ENCODE data around the gene ITM2B.
"Not testable (repeated sequence)": the region's sequence is repeated elsewhere in the genome, so short reads cannot be mapped to it uniquely, and the experiment has no call there.

The ITM2B gene

DNA sequence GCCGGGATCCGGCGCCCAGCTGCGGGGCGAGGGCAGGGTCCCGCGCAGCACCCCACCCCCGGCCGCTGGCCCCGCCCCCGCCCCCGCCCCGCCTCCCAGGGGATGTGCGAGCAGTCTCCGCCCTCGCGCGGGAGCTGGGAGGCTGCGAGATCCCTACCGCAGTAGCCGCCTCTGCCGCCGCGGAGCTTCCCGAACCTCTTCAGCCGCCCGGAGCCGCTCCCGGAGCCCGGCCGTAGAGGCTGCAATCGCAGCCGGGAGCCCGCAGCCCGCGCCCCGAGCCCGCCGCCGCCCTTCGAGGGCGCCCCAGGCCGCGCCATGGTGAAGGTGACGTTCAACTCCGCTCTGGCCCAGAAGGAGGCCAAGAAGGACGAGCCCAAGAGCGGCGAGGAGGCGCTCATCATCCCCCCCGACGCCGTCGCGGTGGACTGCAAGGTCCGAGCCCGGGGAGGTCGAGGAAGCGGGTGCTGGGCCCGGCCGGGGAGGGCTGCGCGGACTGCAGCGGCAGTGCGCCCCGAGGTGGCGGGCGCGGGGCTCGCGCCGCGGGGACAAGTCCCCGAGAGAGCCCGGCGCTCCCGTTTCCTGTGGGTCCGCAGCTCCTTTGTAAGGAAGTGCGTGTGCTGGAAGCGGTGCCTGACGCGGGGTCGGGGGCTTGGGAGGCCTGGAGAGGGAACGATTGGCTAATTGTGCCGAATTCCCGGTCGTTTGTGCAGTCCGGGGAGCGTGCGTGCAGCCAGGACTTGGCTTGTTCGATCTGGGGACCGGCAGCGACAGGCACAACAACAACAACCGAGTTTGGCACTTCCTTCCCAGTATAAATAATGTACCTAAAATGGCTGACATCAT is at the start of gene ITM2B:
ITM2B (plus strand) TSS at position 161 of the 843 bp plus-strand sequence; CDS start at position 316, 155 bp downstream.
- DNase-seq: peak; percentile 42

DNA sequence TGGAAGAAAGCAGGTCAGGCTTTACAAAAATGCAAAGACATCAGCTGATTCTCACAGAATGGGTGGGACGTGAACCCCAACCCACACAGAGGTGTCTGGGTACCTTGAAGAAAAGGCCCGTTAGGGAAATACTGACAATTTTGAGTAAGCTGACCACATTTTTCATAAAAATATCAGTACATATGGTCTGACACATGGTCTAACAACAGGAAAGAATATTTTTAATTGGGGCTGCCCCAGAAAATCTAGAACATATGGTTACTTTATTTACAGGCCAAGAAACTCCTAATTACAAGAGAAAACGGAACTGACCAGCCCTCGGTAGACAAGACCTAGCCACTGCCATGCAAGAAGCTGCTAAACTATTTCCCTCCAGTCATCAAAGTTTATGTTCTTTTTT is 48.7 kb upstream of the ITM2B start:
- DNase-seq: no peak

DNA sequence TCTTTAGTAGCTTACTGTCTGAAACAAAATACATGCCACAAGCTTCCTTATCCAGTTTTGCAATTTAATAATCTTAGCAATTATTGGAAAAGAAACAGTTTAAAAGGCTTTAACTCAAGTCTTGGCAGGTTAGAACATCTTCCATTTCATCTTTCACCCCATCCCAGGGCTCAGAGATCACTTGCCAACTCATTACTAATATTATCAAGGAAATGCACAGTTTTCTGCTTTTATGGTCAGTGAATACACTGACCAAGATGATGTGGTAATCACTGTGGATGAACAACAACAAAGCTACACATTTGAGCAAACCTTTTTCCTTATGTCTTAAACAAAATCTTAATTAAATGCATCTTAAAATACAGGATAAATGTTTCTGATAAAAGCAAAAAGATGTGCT is 48.0 kb upstream of the ITM2B start:
- DNase-seq: no peak

DNA sequence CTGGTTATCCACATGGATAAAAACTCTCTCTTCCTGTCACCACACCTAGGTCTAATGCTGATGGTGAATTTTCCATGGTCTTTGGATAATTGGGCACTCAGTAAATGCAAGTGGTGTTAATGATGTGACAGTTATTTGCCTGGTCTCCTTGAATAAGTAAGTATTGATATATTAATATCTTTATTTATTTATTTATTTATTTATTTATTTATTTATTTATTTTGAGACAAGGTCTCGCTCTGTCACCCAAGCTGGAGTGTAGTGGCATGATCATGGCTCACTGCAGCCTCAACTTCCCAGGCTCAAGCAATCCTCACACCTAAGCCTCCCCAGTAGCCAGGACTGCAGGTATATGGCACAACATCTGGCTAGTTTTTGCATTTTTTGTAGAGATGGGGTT is 46.3 kb upstream of the ITM2B start:
- DNase-seq: no peak

DNA sequence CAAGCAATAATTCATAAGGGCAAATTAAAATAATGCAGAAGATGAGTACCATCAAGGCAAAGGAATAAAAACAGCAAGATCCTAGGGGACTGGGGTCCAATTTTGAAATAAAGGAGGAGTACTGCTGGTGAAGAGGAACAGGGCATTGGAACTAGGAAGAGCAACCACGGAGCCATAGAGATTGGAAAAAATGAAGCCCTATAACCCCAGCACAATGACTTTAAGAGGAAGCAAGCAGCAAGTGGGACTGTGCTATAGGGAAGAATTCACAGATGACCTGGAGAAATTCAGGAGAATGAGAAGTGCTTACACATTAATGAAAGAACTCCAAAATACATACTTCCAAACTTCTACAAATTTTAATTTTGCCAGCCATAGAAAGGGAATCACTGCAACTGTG is 44.9 kb upstream of the ITM2B start:
- DNase-seq: no peak

DNA sequence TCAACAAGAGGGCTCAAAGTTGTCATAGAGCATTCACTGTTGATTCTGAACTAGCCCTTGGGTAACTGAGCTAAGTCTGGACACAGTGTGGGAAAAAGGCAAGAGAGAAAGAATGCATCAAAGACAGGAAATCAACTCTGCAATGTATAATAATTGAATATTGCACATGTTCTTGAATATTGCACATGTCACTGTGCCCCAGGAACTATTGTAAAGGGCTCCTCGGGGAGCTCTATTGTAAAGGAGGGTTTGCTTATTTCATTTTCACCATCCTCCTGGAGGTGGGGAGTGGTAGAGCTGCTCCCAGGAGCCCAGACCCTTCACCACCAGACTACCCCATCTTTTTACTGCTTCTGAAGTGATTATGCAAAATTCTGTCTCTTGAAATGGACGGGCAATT is 44.4 kb upstream of the ITM2B start:
- no peak for DNase-seq

DNA sequence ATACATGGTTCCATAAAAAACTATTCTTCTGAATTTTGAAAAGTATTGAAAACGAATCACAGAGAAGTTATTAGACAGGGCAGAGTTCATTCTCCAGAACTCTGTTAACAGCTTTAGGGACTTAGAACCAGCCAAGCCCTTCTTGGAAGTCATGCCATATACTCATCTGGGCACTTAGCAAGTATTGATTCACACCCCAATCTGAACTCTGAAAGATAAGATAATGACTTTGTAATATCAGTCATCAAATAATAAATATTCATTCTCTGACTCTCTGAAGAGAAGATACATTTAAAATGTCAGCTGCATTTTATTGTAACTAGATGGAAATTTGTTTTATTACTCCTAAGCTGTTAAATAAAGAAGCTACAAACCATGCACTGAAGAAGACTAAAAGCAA is 43.8 kb upstream of the ITM2B start:
- no peak for DNase-seq

DNA sequence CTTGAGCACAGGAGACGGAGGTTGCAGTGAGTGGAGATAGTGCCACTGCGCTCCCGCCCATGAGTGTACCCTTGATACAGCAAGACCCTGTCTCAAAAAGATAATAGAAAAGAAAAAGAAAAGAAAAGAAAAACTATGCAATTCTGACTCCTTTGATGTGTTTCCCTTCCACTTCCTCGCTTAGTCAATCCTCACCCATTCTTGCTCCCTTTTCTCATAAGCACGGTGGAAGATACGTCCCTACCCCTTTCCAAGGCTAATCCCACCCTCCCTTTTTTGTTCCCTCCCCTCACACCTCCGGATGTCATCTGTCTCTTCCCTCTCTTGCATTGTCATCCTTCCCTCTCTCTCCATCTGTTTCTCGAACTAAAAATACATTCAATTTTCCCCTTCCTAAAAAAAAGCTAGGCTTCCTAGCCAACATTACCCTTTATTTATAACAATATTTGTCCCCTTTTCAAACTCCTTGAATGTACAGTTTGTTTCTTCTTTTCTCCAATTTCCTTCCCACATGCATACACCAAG is 40.5 kb upstream of the ITM2B start:
- no peak for DNase-seq

DNA sequence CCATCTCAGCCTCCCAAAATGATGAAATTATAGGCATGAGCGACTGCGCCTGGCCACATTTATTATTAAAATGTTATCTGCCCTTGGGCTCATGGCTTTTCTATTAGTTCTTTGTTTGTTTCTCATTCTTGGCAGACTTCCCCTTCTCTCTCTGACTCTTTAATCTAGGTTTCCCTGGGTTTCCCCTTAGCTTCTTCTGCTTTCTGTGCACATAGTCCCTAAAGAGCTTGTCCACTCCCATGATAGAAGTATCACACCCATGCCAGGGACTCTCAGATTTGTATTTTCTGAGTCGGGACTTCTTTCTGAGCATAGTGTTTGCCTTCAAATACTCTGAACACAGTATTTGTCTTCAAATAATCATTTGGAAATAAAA is 38.6 kb upstream of the ITM2B start:
- no peak for DNase-seq

DNA sequence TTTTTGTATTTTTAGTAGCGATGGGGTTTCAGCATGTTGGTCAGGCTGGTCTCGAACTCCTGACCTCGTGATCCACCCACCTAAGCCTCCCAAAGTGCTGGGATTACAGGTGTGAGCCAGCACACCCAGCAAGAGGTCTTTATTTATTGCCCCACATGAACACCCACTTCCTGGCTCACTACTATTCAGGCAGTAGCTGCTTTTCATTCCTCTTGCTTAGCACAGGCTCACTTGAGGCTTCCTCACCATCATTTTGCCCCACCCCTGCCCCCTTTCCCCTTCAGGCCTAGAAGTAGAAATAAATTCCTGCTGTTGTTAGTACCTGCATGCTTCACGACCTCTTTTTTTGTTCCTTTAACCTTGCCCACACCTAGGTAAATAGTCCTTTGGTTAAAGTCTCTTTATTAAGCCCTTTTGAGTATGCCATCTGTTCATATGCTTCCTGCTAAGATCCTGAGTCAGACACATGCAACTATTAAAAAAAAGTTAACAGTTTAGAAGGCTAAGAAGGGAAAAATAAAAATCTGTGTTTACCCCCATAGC is 33.5 kb upstream of the ITM2B start:
- no peak for DNase-seq

DNA sequence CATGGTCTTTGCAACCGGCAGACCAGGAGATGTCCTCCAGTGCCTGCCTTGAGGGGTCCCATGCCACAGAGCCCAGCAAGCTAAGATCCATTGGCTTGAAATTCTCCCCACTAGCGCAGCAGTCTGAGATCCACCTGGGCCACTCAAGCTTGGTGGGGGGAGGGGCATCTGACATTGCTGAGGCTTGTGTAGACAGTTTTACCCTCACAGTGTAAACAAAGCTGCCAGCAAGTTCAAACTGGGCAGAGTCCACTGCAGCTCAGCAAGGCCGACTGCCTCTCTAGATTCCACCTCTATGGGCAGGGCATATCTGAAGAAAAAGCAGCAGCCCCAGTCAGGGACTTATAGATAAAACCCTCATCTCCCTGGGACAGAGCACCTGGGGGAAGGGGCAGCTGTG is 32.0 kb upstream of the ITM2B start:
- DNase-seq: no peak

DNA sequence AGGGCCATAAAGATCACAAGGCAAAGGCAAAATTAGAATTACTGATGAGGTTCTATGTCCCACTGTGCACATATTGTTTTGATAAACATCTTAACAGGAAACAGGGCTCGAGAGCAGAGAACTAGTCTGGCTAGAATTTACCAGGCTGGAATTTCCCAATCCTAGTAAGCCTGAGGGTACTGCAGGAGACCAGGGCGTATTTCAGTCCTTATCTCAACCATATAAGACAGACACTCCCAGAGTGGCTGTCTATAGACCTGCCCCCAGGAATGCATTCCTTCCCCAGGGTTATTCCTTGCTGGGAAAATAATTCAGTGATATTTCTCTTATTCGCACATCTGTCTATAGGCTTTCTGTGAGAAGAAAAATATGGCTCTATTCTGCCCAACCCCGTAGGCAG is 25.8 kb upstream of the ITM2B start:
- not testable (repeated sequence) for DNase-seq

DNA sequence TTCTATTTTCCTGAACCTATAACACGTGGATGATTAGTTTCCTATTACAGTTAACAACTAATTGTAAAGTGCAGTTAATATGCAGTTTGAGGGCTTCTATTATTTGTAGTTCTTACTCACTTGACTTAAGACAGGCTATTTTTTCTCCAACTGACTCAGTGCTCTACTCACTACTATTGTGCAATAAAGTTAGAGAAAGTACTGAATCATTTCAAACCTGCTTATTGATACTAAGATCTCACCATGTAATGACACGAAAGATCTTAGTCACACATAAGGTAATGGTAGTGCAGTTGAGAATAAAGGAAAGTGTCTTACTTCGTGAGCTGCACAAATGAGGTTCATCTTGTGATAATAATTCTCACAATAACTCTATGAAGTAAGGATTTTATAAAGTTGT is 22.8 kb upstream of the ITM2B start:
- DNase-seq: no peak

DNA sequence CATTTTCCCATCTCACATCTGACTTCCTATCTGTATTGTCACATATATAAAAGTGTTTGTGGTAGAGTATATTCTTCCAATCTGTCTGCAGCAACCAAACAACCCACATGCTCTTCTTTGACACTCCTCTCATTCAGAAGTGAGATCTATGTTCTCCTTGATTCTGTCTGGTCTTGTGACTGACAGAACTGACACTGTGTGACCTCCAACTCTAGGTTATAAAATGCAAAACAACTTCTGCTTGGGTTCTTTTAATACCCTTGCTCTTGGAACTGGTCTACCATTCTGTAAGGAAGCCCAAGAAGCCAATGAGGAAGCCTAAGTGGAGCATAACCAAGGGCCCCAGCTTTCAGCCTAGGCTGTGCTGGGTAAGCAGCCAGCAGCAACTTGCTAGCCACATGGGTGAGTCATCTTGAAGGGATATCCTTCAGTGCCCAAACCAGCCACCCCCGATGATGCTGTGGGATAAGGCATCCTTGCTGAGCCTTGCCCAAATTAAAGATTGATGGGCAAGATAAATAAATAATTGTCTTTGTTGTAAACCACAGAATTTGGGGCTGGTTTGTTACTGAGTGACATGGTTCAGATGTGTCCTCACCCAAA is 18.4 kb upstream of the ITM2B start:
- no peak for DNase-seq

DNA sequence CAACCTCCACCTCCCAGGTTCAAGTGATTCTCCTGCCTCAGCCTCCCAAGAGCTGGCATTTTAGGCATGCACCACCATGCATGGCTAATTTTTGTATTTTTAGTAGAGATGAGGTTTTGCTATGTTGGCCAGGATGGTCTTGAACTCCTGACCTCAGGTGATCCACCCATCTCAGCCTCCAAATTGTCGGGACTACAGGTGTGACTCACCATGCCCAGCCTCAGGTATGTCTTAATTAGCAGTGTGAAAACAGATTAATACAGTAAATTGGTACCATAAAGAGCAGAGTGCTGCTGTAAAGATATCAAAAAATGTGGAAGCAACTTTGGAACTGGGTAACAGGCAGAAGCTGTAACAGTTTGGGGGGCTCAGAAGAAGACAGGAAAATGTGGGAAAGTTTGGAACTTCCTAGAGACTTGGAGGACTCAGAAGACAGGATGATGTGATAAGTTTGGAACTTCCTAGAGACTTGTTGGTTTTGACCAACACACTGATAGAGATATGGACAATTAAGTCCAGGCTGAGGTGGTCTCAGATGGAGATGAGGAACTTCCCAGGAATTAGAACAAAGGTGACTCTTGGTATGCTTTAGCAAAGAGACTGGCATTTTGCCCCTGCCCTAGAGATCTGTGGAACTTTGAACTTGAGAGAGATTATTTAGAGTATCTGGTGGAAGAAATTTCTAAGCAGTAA is 17.3 kb upstream of the ITM2B start:
- not testable (repeated sequence) for DNase-seq

DNA sequence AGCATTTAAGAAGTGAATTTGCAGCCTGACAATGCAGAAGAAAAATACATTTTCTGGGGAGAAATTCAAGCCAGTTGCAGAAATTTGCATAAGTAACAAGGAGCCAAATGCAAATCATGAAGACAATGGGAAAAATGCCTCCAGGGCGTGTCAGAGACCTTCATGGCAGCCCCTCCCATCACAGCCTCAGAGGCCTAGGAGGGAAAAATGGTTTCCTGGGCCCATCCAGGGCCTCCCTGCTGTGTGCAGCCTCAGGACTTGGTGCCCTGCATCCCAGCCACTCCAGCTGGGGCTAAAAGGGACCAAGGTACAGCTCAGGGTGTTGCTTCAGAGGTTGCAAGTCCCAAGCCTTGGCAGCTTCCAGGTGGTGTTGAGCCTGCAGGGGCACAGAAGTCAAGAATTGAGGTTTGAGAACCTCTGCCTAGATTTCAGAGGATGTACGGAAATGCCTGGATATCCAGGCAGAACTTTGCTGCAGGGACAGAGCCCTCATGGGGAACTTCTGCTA is 16.7 kb upstream of the ITM2B start:
- DNase-seq: no peak

DNA sequence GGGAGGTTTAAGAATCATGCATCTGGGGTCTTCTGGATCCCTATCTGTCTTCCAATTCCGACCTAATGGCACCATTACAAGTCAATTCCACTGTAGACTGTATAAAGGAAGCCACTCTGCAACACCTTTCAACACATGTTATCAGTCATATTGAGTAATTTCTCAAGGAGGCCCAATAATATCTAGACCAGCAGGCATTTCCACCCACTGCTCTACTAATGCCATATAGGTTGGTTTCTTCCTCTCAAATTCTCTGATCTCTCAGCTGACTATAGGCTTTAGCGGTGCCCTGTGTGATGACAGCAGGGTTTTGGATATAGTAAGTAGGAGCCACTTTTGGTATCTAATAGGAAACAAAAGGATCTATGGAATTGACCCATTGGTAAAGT is 12.4 kb upstream of the ITM2B start:
- no peak for DNase-seq

DNA sequence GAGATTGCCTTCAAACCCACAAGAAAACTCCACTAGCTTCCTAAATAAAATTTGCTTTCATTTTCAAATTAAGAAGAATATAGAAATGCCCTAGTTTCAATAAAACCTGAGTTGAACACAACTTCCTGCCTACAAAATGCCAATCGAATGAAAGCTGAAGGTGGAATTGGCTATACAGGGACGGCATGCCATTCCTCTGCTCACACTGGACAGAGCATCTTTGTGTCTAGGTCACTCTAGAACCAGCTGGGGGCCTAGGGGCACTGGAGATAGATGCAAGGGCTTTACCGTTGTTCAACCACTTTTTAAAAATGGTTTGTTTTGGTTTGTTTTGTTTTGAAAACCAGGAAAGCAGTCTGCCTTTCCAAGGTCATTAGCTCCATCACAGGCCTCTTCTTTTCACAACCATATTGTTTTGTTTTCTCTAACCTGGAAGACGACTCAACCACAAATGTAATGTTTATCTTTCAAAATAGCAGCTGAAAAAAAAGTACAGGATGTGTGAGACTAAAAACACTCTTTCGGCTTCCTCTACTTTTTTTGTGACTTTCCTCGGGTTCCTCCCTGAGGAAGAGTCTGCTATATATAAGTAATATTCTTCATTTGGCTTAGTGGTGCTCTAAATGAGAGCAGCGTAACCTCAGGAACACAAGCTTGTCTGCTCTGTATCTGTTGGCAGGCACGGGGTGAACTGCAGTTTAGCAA is 11.9 kb upstream of the ITM2B start:
- no peak for DNase-seq

DNA sequence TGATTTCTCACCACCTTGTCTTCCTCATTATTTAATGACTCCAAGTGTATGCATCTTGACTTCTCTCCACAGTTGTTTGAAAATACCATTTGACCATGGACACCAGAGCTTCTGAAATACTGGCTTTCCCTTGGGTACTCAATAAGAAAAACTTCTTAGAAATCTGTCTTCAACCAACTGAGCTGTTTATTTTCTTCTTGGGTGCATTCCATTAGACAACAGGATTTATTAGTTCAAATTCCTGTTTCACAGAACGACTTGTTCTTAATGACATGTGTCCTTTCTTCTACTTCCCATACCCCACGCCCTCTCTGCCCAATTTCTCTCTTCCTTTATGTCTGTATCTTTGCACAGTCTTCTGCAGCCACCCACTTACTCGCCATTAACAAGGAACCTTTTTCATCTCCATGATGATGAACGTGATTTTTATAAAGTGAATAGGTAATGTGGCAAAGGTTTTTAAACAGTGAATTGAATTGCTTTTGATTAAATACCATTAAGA is 11.3 kb upstream of the ITM2B start:
- DNase-seq: no peak

DNA sequence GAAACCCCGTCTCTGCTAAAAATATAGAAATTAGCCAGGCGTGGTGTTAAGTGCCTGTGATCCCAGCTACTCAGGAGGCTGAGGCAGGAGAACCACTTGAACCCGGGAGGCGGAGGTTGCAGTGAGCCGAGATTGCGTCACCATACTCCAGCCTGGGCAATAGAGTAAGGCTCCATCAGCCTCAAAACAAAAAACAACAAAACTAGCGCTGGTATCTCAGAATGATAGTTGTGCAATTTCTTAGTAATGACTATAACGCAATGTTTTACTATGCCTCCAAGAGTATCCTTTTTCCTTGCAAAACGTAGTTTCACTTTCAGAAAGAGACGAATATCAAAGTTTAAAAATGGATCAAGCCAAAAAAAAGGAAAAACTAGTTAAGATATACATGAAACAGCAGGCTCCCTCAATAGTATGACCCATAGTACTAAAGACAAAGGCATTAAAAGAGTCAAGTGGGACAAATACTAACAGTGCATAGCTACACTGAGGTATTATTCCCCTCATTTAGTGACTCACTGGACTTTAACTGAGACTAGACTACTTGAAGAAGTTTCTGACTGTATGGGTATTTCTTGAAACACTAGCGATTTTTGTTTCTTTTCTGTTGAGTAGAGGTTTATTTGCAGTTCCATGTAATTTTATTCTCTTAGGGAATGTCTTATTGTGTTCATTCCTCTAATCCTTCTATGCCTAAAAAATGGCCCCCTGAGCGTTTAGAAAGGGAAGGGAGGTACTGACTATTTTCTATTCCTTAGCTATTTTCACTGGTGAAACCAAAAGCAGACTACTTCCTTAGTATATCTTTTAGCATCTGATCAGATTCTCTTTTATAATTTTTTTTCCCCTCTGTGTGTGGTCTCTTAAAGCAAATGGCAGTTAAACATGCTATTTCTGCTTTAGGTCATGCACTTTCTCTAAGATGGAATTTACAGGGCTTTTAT is 10.4 kb upstream of the ITM2B start:
- DNase-seq: no peak

DNA sequence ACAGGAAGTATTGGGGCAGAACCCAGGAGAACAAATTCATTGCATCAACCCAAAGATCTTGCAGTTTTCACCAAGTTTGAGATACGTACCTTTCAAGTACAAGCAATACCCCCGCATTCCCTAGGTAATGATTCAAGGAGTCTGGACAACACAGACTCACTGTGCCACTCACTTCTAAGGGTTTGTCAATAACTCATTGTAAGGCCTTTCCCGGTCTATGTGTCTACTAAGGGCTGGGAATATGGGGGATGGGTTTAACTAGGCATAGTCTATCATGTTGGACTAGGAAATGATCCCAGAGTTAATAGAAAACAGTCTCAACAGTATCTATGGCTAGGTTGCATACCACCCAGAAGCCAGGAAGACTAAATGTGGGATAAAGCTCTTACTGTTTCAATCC is 8.3 kb upstream of the ITM2B start:
- DNase-seq: no peak

Measured in DMS153 (cell line).